ENCODE results near the gene MYNN. TPM values are rescaled to one million over a fixed set of nuclear protein-coding genes. Genes with fewer than 3 reads are reported as not detected.
A peak's percentile ranks its signal among the peaks of the same experiment; 100 is the strongest.

Gene MYNN
- total and polyA plus RNA-seq, 2 of the 13 experiments (the other 11 are each of a cell fraction or from before 2014, with no cell fraction given): 10.4 to 17.6 TPM

- peak; percentile 92 for TF ChIP-seq KAT8 (CRISPR knock-in tag; IDR thresholded peaks at IDR 0.05)
- no peak for TF ChIP-seq NFE2 (CRISPR knock-in tag; IDR thresholded peaks at IDR 0.05)
- no peak for TF ChIP-seq SRF (IDR thresholded peaks at IDR 0.05; ENCODE audit: low read depth, low read length)
- TF ChIP-seq KDM5B (CRISPR knock-in tag; IDR thresholded peaks at IDR 0.05; ENCODE audit: borderline replicate concordance): peak; percentile 96
- TF ChIP-seq ARNT (IDR thresholded peaks at IDR 0.05): no peak
- peak; percentile 76 for TF ChIP-seq KAT7 (CRISPR knock-in tag; IDR thresholded peaks at IDR 0.05; ENCODE audit: borderline replicate concordance)
- peak; percentile 78; the same call in 1 of the 2 replicates for TF ChIP-seq ZNF557 (CRISPR knock-in tag; IDR thresholded peaks at IDR 0.05)
- TF ChIP-seq ZNF644 (CRISPR knock-in tag; IDR thresholded peaks at IDR 0.05; ENCODE audit: low read depth): no peak
- TF ChIP-seq ZSCAN25 (CRISPR knock-in tag; IDR thresholded peaks at IDR 0.05): no peak; the same call in 1 of the 2 replicates
- peak; percentile 67 for TF ChIP-seq ARNTL (CRISPR knock-in tag; IDR thresholded peaks at IDR 0.05)
- peak; percentile 69 for TF ChIP-seq ELF1 (CRISPR knock-in tag; IDR thresholded peaks at IDR 0.05)
- TF ChIP-seq DNMT1 (CRISPR knock-in tag; IDR thresholded peaks at IDR 0.05): 0 out of 2 replicates have a peak, but pooled peaks have one; percentile 32
- TF ChIP-seq SP2 (CRISPR knock-in tag; IDR thresholded peaks at IDR 0.05): peak; percentile 56; the same call in 1 of the 2 replicates
- TF ChIP-seq HOXD1 (CRISPR knock-in tag; IDR thresholded peaks at IDR 0.05): peak; percentile 69
- TF ChIP-seq CSRNP2 (CRISPR knock-in tag; conservative IDR thresholded peaks at IDR 0.05; ENCODE audit: low read depth): no peak
- TF ChIP-seq FOXA1 (IDR thresholded peaks at IDR 0.05): no peak
- TF ChIP-seq FOXA1 (CRISPR knock-in tag; IDR thresholded peaks at IDR 0.05): 0 out of 2 replicates have a peak, but pooled peaks have one; percentile 7
- TF ChIP-seq ZNF17 (CRISPR knock-in tag; IDR thresholded peaks at IDR 0.05): no peak
- 0 out of 2 replicates have a peak, but pooled peaks have one; percentile 31 for TF ChIP-seq ZBTB3 (CRISPR knock-in tag; IDR thresholded peaks at IDR 0.05; ENCODE audit: borderline replicate concordance, low read depth)
- peak; percentile 81 for TF ChIP-seq BRD4 (CRISPR knock-in tag; IDR thresholded peaks at IDR 0.05)
- 0 out of 2 replicates have a peak, but pooled peaks have one; percentile 29 for TF ChIP-seq POLR2AphosphoS2 (IDR thresholded peaks at IDR 0.05; ENCODE audit: low read depth, low read length)
- peak; percentile 86 for TF ChIP-seq UBTF (CRISPR knock-in tag; IDR thresholded peaks at IDR 0.05)
- peak; percentile 54; the same call in 1 of the 2 replicates for TF ChIP-seq SATB2 (CRISPR knock-in tag; IDR thresholded peaks at IDR 0.05)
- TF ChIP-seq NFE2L2 (IDR thresholded peaks at IDR 0.05; ENCODE audit: low read length): no peak
- peak; percentile 64; the same call in 1 of the 2 replicates for TF ChIP-seq ZNF230 (CRISPR knock-in tag; IDR thresholded peaks at IDR 0.05)
- TF ChIP-seq POGZ (CRISPR knock-in tag; IDR thresholded peaks at IDR 0.05): peak; percentile 90
- peak; percentile 67; the same call in 1 of the 2 replicates for TF ChIP-seq SP4 (CRISPR knock-in tag; IDR thresholded peaks at IDR 0.05)
- 0 out of 2 replicates have a peak, but pooled peaks have one; percentile 35 for TF ChIP-seq ZFP62 (CRISPR knock-in tag; IDR thresholded peaks at IDR 0.05)
- no peak for TF ChIP-seq HMG20A (CRISPR knock-in tag; IDR thresholded peaks at IDR 0.05; ENCODE audit: borderline replicate concordance)
- no peak for TF ChIP-seq SYNCRIP (IDR thresholded peaks at IDR 0.05; ENCODE audit: insufficient read depth, low read depth, low read length)
Measured at GRCh38 chr3:169772897-169773816, at the start of gene MYNN (continued).
